ENCODE results near the gene TRMT112. TPM values are rescaled to one million over a fixed set of nuclear protein-coding genes. Genes with fewer than 3 reads are reported as not detected.

TRMT112 gene
- total and polyA plus RNA-seq, 5 donors from 2014 or later: 95.6 to 512 (median 478) TPM

GRCh38 chr11:64355078-64355940 lies 38.0 kb upstream of the TRMT112 start:
- Histone ChIP-seq H3K27ac (ENCODE audit: insufficient read depth, low read length, poor library complexity, severe bottlenecking) (no peak overlapping the region), H3K36me3 (ENCODE audit: control insufficient read depth, insufficient read depth, low read length) (peaks cover 3% of the 10 kb centered on the region), H3K27me3 (ENCODE audit: control insufficient read depth, insufficient read depth, low read length) (no peaks in the 10 kb centered on the region), H3K4me1 (ENCODE audit: control insufficient read depth, insufficient read depth, low read length, poor library complexity, severe bottlenecking) (peaks cover 28% of the 10 kb centered on the region), H3K4me3 (ENCODE audit: low read depth, low read length) (no peak overlapping the region), H3K9me3 (ENCODE audit: control insufficient read depth in 2 of 2, low read length in 2 of 2) (no peaks in the 10 kb centered on the region)
- Mint-ChIP-seq H3K27ac (no peak overlapping the region), H3K36me3 (no peaks in the 10 kb centered on the region), H3K9me3 (no peaks in the 10 kb centered on the region), H3K4me3 (peak overlapping the region in 2 of 4 donors; percentile 65 to 83), H3K27me3 (no peaks in the 10 kb centered on the region), H3K4me1 (peaks cover 0 to 28% (median 12%) of the 10 kb centered on the region in 4 donors)
- peak in 1 of 2 donors; percentile 9 for ATAC-seq (ENCODE audit: low read depth in 2 of 2)
- peak in 1 of 3 donors; percentile 52 for DNase-seq

- H3K9me3 ChIP-seq (ENCODE audit: control insufficient read depth in 2 of 2, low read length in 2 of 2): no peaks in the 10 kb centered on the region
- DNase-seq (no peak), ATAC-seq (ENCODE audit: low read depth in 2 of 2) (no peak)
- peaks cover 0 to 17% (median 6%) of the 10 kb centered on the region in 4 donors for H3K4me1 Mint-ChIP-seq
- no peaks in the 10 kb centered on the region for H3K9me3 Mint-ChIP-seq
- no peak overlapping the region for H3K4me3 ChIP-seq (ENCODE audit: low read depth, low read length)
- peaks cover 4% of the 10 kb centered on the region for H3K36me3 Mint-ChIP-seq
- no peaks in the 10 kb centered on the region for H3K27me3 ChIP-seq (ENCODE audit: control insufficient read depth, insufficient read depth, low read length)
- H3K4me3 Mint-ChIP-seq: no peak overlapping the region
- H3K27ac Mint-ChIP-seq: no peak overlapping the region
- H3K27me3 Mint-ChIP-seq: no peaks in the 10 kb centered on the region
- H3K36me3 ChIP-seq (ENCODE audit: control insufficient read depth, insufficient read depth, low read length): peaks cover 9% of the 10 kb centered on the region
- H3K4me1 ChIP-seq (ENCODE audit: control insufficient read depth, insufficient read depth, low read length, poor library complexity, severe bottlenecking): peaks cover 17% of the 10 kb centered on the region
- H3K27ac ChIP-seq (ENCODE audit: insufficient read depth, low read length, poor library complexity, severe bottlenecking): no peak overlapping the region
Observed at GRCh38 chr11:64353715-64354506, 36.6 kb upstream of the TRMT112 start.

GRCh38 chr11:64352995-64353714 lies 35.8 kb upstream of the TRMT112 start:
- no peak overlapping the region for H3K27ac ChIP-seq (ENCODE audit: insufficient read depth, low read length, poor library complexity, severe bottlenecking)
- H3K27me3 Mint-ChIP-seq: no peaks in the 10 kb centered on the region
- H3K9me3 ChIP-seq (ENCODE audit: control insufficient read depth in 2 of 2, low read length in 2 of 2): no peaks in the 10 kb centered on the region
- no peak overlapping the region for H3K4me3 ChIP-seq (ENCODE audit: low read depth, low read length)
- ATAC-seq (ENCODE audit: low read depth in 2 of 2) (no peak), DNase-seq (no peak)
- peaks cover 4% of the 10 kb centered on the region for H3K36me3 Mint-ChIP-seq
- H3K36me3 ChIP-seq (ENCODE audit: control insufficient read depth, insufficient read depth, low read length): peaks cover 9% of the 10 kb centered on the region
- no peaks in the 10 kb centered on the region for H3K27me3 ChIP-seq (ENCODE audit: control insufficient read depth, insufficient read depth, low read length)
- H3K4me3 Mint-ChIP-seq: no peak overlapping the region
- H3K4me1 ChIP-seq (ENCODE audit: control insufficient read depth, insufficient read depth, low read length, poor library complexity, severe bottlenecking): peaks cover 10% of the 10 kb centered on the region
- H3K27ac Mint-ChIP-seq: no peak overlapping the region
- peaks cover 0 to 14% (median 6%) of the 10 kb centered on the region in 4 donors for H3K4me1 Mint-ChIP-seq
- no peaks in the 10 kb centered on the region for H3K9me3 Mint-ChIP-seq

- Histone ChIP-seq H3K4me3 (ENCODE audit: low read depth, low read length) (no peak overlapping the region), H3K27me3 (ENCODE audit: control insufficient read depth, insufficient read depth, low read length) (no peaks in the 10 kb centered on the region), H3K27ac (ENCODE audit: insufficient read depth, low read length, poor library complexity, severe bottlenecking) (no peak overlapping the region), H3K36me3 (ENCODE audit: control insufficient read depth, insufficient read depth, low read length) (peaks cover 10% of the 10 kb centered on the region), H3K9me3 (ENCODE audit: control insufficient read depth in 2 of 2, low read length in 2 of 2) (no peaks in the 10 kb centered on the region), H3K4me1 (ENCODE audit: control insufficient read depth, insufficient read depth, low read length, poor library complexity, severe bottlenecking) (peaks cover 2% of the 10 kb centered on the region)
- H3K4me1 Mint-ChIP-seq: peaks cover 0 to 10% (median 3%) of the 10 kb centered on the region in 4 donors
- no peaks in the 10 kb centered on the region for H3K9me3 Mint-ChIP-seq
- no peaks in the 10 kb centered on the region for H3K27me3 Mint-ChIP-seq
- no peak overlapping the region for H3K4me3 Mint-ChIP-seq
- ATAC-seq (ENCODE audit: low read depth in 2 of 2) (no peak), DNase-seq (no peak)
- peaks cover 4% of the 10 kb centered on the region for H3K36me3 Mint-ChIP-seq
- H3K27ac Mint-ChIP-seq: no peak overlapping the region
Observed at GRCh38 chr11:64352099-64352994, 35.0 kb upstream of the TRMT112 start.

GRCh38 chr11:64351136-64351631 lies 33.8 kb upstream of the TRMT112 start:
- Mint-ChIP-seq H3K36me3 (peaks cover 4% of the 10 kb centered on the region), H3K27me3 (no peaks in the 10 kb centered on the region), H3K27ac (peak overlapping the region in 1 of 3 donors; percentile 38), H3K9me3 (no peaks in the 10 kb centered on the region), H3K4me3 (no peak overlapping the region), H3K4me1 (peaks cover 0 to 5% (median 0%) of the 10 kb centered on the region in 4 donors)
- no peaks in the 10 kb centered on the region for H3K4me1 ChIP-seq (ENCODE audit: control insufficient read depth, insufficient read depth, low read length, poor library complexity, severe bottlenecking)
- H3K27me3 ChIP-seq (ENCODE audit: control insufficient read depth, insufficient read depth, low read length): no peaks in the 10 kb centered on the region
- H3K9me3 ChIP-seq (ENCODE audit: control insufficient read depth in 2 of 2, low read length in 2 of 2): no peaks in the 10 kb centered on the region
- no peak overlapping the region for H3K4me3 ChIP-seq (ENCODE audit: low read depth, low read length)
- H3K36me3 ChIP-seq (ENCODE audit: control insufficient read depth, insufficient read depth, low read length): peaks cover 11% of the 10 kb centered on the region
- no peak for ATAC-seq (ENCODE audit: low read depth in 2 of 2)
- DNase-seq: no peak
- no peak overlapping the region for H3K27ac ChIP-seq (ENCODE audit: insufficient read depth, low read length, poor library complexity, severe bottlenecking)

GRCh38 chr11:64349404-64349803 lies 32.0 kb upstream of the TRMT112 start:
- Histone ChIP-seq H3K27me3 (ENCODE audit: control insufficient read depth, insufficient read depth, low read length) (no peaks in the 10 kb centered on the region), H3K9me3 (ENCODE audit: control insufficient read depth in 2 of 2, low read length in 2 of 2) (no peaks in the 10 kb centered on the region), H3K36me3 (ENCODE audit: control insufficient read depth, insufficient read depth, low read length) (peaks cover 14% of the 10 kb centered on the region), H3K4me1 (ENCODE audit: control insufficient read depth, insufficient read depth, low read length, poor library complexity, severe bottlenecking) (no peaks in the 10 kb centered on the region), H3K27ac (ENCODE audit: insufficient read depth, low read length, poor library complexity, severe bottlenecking) (no peak overlapping the region), H3K4me3 (ENCODE audit: low read depth, low read length) (no peak overlapping the region)
- no peak overlapping the region for H3K4me3 Mint-ChIP-seq
- peaks cover 13% of the 10 kb centered on the region for H3K36me3 Mint-ChIP-seq
- H3K9me3 Mint-ChIP-seq: no peaks in the 10 kb centered on the region
- DNase-seq: no peak
- ATAC-seq (ENCODE audit: low read depth in 2 of 2): no peak
- H3K27me3 Mint-ChIP-seq: no peaks in the 10 kb centered on the region
- peaks cover 0 to 5% (median under 1%) of the 10 kb centered on the region in 4 donors for H3K4me1 Mint-ChIP-seq
- H3K27ac Mint-ChIP-seq: no peak overlapping the region

- Histone ChIP-seq H3K36me3 (ENCODE audit: control insufficient read depth, insufficient read depth, low read length) (peaks cover 16% of the 10 kb centered on the region), H3K27ac (ENCODE audit: insufficient read depth, low read length, poor library complexity, severe bottlenecking) (no peak overlapping the region), H3K27me3 (ENCODE audit: control insufficient read depth, insufficient read depth, low read length) (no peaks in the 10 kb centered on the region), H3K4me3 (ENCODE audit: low read depth, low read length) (no peak overlapping the region), H3K4me1 (ENCODE audit: control insufficient read depth, insufficient read depth, low read length, poor library complexity, severe bottlenecking) (no peaks in the 10 kb centered on the region), H3K9me3 (ENCODE audit: control insufficient read depth in 2 of 2, low read length in 2 of 2) (no peaks in the 10 kb centered on the region)
- H3K4me3 Mint-ChIP-seq: no peak overlapping the region
- H3K36me3 Mint-ChIP-seq: peaks cover 13% of the 10 kb centered on the region
- H3K4me1 Mint-ChIP-seq: peaks cover 0 to 5% (median under 1%) of the 10 kb centered on the region in 4 donors
- no peak for ATAC-seq (ENCODE audit: low read depth in 2 of 2)
- no peaks in the 10 kb centered on the region for H3K9me3 Mint-ChIP-seq
- no peak for DNase-seq
- no peak overlapping the region for H3K27ac Mint-ChIP-seq
- no peaks in the 10 kb centered on the region for H3K27me3 Mint-ChIP-seq
Observed at GRCh38 chr11:64349025-64349387, 31.6 kb upstream of the TRMT112 start.
